Activated CD4-positive, alpha-beta T cell treated with anti-CD3 and anti-CD28 coated beads, Interleukin-2, amount 10 ng/mL, durations not matched to agents 7 days and 5 days (primary cell): ENCODE data around the gene MEGF10. TPM values are rescaled to one million over a fixed set of nuclear protein-coding genes. Genes with fewer than 3 reads are reported as not detected.

Experiments used
- CTCF ChIA-PET: fragments of 350-600 bp; sonication (Branson Sonifier 250); formaldehyde crosslinking; loops from one replicate; lab custom pipeline; 2021; ENCODE audit warnings: antibody characterized with exemption; lab: Charles Lee
- POLR2A ChIA-PET: fragments of 350-600 bp; sonication (Branson Sonifier 250); formaldehyde crosslinking; loops from one replicate; lab custom pipeline; 2021; ENCODE audit warnings: antibody characterized with exemption; lab: Charles Lee
- DNase-seq: peaks from one replicate; pipeline ENCODE4 v3.0.0-alpha.2; 2020
- H3K27ac Mint-ChIP-seq: one replicate; pipeline ENCODE4 v1.8.0; 2021; ENCODE audit warnings: mild to moderate bottlenecking, moderate library complexity, mixed read lengths
- H3K27me3 Mint-ChIP-seq: one replicate; pipeline ENCODE4 v1.8.0; 2021; ENCODE audit warnings: mixed read lengths
- H3K36me3 Mint-ChIP-seq: one replicate; pipeline ENCODE4 v1.8.0; 2021; ENCODE audit warnings: low read depth, mixed read lengths
- H3K4me1 Mint-ChIP-seq: one replicate; pipeline ENCODE4 v1.8.0; 2021; ENCODE audit warnings: mixed read lengths
- H3K4me3 Mint-ChIP-seq: one replicate; pipeline ENCODE4 v1.8.0; 2021; ENCODE audit warnings: mild to moderate bottlenecking, moderate library complexity, mixed read lengths
- H3K9me3 Mint-ChIP-seq: one replicate; pipeline ENCODE4 v1.8.0; 2021; ENCODE audit warnings: mixed read lengths
- total RNA-seq, 2 experiments: library from RNA; stranded (reverse); gene quantifications; one replicate each; pipeline ENCODE4 v1.2.3, GENCODE V29; 2021

Gene MEGF10
- total RNA-seq, 2 experiments from 2014 or later: not detected

DNA sequence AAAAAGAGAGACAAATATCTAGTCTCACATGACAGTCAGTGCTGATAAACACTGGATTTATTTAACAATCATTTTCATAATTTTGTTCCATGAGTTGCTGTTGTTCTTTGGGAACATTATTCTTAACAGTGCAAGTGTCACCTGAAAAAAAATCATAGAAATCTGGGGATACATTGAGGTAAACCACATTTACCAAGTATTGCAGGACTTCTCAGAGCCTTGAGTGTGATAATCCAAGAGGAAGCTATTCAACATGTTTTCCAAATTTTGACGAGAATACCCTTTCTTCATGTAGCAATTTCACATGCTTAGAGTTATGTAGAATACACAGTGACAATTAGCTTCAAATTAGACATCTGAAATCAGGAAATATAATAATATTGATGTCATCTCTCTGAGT lies 108.5 kb downstream of the MEGF10 start:
- Mint-ChIP-seq H3K36me3 (no peaks in the 10 kb centered on the region), H3K4me1 (no peaks in the 10 kb centered on the region), H3K9me3 (no peaks in the 10 kb centered on the region), H3K27ac (no peak overlapping the region), H3K27me3 (peaks cover 23% of the 10 kb centered on the region), H3K4me3 (no peak overlapping the region)
- no peak for DNase-seq
- POLR2A ChIA-PET: no interaction called here
- CTCF ChIA-PET: no interaction called here

DNA sequence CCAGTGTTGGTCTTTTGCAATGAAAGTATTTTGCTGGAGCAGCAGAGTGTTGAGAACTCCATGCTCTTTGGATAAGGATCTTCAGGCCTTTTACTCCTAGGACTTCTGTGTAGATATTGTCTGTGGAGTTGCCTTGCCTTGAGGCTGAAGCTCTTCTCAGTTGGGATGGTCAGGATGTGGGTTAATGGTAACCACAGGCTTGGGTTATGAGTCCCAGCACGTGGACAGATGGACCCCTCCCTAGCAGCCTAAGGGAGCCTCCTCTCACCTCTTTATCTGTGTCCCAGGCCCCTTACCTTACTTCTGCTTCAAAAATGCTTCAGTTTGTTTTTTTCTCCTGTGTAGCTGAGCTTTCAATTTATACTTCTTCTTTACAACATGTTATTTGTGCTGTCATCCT lies 109.9 kb downstream of the MEGF10 start:
- ChIA-PET CTCF (no interaction called here), POLR2A (no interaction called here)
- Mint-ChIP-seq H3K4me1 (no peaks in the 10 kb centered on the region), H3K4me3 (no peak overlapping the region), H3K9me3 (no peaks in the 10 kb centered on the region), H3K27ac (no peak overlapping the region), H3K27me3 (peaks cover 25% of the 10 kb centered on the region), H3K36me3 (no peaks in the 10 kb centered on the region)
- DNase-seq: no peak

DNA sequence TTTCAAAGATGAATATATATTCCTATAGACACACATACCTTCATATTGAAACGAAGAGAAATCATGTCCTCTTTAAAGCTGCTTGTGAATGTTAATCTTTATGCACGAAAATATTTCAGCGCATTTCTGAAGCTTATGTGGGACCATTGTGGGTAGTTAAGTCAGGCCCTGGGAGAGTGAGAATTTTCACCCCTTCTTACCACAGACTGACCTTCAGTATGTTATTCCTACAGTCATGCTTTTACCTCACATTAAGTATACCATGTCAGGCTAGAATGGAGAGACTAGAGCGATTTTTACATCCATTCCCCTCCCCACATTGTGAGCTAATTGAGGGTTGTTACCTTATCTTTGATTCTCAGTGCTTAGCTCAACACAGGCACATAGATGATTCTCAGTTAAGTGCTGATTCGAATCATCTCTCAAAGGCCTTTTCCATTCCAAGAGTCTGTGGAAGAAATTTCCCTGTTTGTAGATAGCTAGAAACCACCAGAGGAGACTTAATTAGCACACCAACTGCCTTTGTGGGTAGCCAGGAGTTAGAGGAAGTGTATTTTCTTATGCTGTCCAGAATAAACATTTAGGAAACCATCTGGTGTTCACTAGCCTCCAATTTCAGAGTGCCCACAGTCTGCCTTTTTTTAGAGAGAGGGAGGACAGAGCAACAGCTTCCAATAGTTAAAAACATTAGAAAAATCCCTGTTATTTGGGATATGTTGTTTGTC lies 110.5 kb downstream of the MEGF10 start:
- ChIA-PET POLR2A (no interaction called here), CTCF (no interaction called here)
- Mint-ChIP-seq H3K27me3 (peaks cover 29% of the 10 kb centered on the region), H3K4me3 (no peak overlapping the region), H3K9me3 (no peaks in the 10 kb centered on the region), H3K27ac (no peak overlapping the region), H3K4me1 (no peaks in the 10 kb centered on the region), H3K36me3 (no peaks in the 10 kb centered on the region)
- no peak for DNase-seq

DNA sequence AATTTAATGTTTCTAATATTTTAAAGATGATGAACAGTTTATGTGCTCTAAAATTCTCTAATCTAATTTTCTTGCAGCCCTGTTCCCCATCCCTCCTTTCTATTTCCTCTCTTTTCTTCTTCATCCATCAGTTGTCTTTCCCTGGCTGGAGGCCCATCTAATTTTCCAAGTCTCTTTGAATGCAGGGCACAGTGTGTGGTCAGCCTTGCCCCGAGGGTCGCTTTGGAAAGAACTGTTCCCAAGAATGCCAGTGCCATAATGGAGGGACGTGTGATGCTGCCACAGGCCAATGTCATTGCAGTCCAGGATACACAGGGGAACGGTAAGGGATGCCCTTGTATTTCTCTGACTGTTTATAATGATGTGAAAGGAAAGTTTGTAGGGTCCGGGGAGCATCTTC lies 111.8 kb downstream of the MEGF10 start:
- no peaks in the 10 kb centered on the region for H3K9me3 Mint-ChIP-seq
- H3K27ac Mint-ChIP-seq: no peak overlapping the region
- peaks cover 28% of the 10 kb centered on the region for H3K27me3 Mint-ChIP-seq
- DNase-seq: no peak
- POLR2A ChIA-PET: no interaction called here
- no peaks in the 10 kb centered on the region for H3K36me3 Mint-ChIP-seq
- H3K4me1 Mint-ChIP-seq: no peaks in the 10 kb centered on the region
- CTCF ChIA-PET: no interaction called here
- no peak overlapping the region for H3K4me3 Mint-ChIP-seq

DNA sequence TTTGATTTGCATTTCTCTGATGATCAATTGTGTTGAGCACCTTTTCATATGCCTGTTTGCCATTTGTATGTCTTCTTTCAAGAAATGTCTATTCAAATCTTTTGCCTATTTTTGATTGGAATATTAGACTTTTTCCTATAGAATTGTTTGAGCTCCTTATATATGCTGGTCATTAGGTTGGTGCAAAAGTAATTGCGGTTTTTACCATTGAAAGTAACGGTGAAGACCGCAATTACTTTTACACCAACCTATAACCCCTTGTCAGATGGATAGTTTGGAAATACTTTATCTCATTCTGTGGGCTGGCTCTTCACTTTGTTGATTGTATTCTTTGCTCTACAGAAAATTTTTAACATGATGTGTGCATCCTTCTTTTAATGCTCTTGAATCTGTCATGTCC lies 113.6 kb downstream of the MEGF10 start:
- no peak overlapping the region for H3K27ac Mint-ChIP-seq
- H3K9me3 Mint-ChIP-seq: no peaks in the 10 kb centered on the region
- CTCF ChIA-PET: no interaction called here
- H3K36me3 Mint-ChIP-seq: no peaks in the 10 kb centered on the region
- DNase-seq: no peak
- H3K27me3 Mint-ChIP-seq: peaks cover 24% of the 10 kb centered on the region
- no peaks in the 10 kb centered on the region for H3K4me1 Mint-ChIP-seq
- no peak overlapping the region for H3K4me3 Mint-ChIP-seq
- POLR2A ChIA-PET: no interaction called here

DNA sequence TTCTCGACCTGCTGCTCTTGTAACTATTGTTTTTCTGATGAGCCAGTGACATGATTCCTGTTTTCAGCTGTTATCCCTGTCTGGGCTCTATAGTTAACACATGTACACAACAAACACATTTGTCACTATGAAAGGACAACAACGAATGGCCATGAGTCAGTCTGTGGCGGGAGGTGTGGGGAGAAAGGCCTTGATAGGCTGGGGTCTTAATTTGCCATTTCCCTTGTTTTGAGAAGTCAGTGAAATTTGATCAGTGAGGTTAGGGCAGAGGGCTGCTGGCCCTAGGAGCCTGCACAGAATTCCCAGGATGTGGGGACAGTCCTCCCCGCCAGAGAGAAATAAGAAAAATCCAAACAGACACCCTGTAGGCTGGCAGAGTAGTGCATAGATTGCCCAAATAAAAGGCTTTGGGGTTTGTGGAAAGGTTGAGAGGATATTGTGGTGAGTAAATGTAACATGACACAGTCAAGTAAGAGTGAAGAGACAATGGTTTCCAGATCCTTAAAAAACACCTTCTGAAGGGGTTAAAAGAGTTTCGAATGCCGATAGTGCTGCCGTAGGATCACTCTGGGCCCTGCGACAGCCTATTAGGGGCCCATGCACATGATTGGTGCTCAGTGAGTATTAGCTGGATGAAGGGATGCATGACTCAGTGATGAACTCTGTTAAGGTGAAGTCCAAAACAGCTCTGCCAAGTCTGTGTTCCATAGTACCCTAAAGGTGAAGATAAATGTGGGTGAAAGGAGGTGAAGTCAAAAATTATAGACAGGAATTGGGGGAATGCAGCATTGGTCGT lies 115.9 kb downstream of the MEGF10 start:
- ChIA-PET POLR2A (no interaction called here), CTCF (no interaction called here)
- no peak for DNase-seq
- H3K36me3 Mint-ChIP-seq: no peaks in the 10 kb centered on the region
- H3K27me3 Mint-ChIP-seq: peaks cover 18% of the 10 kb centered on the region
- H3K4me1 Mint-ChIP-seq: peaks cover 16% of the 10 kb centered on the region
- H3K4me3 Mint-ChIP-seq: no peak overlapping the region
- H3K27ac Mint-ChIP-seq: no peak overlapping the region
- H3K9me3 Mint-ChIP-seq: no peaks in the 10 kb centered on the region

DNA sequence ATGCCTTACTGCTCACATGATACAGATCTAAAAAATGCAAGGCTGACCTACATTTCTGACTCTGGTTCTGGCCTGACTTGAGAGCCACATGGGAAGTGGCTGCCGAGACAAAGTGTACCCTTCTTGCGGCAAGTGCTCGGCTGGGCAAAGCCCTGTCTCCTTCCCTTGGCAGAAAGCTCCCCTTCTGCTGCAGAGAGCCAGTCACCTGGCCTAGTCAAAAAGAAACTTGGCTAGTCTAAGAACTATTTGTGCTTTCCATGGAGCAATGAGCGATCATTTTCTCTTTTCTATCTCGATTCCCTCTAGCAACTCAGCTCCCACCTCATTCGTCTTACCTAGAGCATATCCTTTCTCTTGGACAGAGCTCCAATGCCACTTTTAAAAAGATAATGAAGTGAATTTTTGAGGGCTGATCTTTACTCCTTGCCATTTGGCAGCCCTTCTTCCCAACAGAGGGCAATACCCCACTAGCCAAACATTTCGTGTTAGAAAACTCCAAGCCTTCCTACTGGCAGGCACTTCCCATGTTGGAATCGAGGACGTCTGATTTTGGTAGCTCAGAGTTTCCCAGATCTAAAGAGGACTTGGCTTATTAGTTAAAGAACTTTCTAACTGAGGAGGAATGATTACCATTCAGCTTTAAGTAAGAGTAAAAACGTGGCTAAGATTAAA lies 118.8 kb downstream of the MEGF10 start:
- Mint-ChIP-seq H3K9me3 (no peaks in the 10 kb centered on the region), H3K36me3 (no peaks in the 10 kb centered on the region), H3K4me1 (peaks cover 20% of the 10 kb centered on the region), H3K27me3 (peaks cover 18% of the 10 kb centered on the region), H3K27ac (no peak overlapping the region), H3K4me3 (no peak overlapping the region)
- DNase-seq: no peak
- POLR2A ChIA-PET: no interaction called here
- CTCF ChIA-PET: interaction anchor here (0.6 kb wide), 1 partner anchor 750 kb away, joined by 4 read pairs; no protein-coding TSS in a partner anchor

DNA sequence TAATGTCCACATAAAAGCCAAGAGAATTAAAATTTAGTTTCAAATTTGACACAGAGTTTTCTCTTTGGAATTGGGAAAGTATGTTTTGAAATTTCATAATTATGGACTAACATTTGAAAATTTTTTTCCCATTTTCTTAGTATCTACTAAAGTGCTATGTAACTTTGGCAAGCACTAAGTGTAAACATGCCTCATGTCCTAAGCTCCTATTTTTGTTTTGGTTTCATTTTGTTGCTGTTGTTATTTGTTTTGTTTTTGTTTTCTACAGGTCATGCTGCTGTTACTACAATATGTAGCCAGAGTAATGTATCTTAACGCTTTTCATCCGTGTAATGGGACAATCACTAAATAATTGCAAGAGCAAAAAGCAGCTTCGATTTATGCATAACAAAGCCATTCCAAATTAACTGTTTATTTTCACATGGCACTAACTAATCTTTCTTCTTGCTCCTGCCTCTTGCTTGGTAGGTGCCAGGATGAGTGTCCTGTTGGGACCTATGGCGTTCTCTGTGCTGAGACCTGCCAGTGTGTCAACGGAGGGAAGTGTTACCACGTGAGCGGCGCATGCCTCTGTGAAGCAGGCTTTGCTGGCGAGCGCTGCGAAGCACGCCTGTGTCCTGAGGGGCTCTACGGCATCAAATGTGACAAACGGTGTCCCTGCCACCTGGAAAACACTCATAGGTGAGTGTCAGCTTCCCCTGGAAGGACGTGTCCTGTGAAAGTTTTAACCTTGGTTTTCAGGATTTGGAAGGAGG lies 119.5 kb downstream of the MEGF10 start:
- H3K36me3 Mint-ChIP-seq: no peaks in the 10 kb centered on the region
- ChIA-PET CTCF (interaction anchor here (0.6 kb wide), 1 partner anchor 750 kb away, joined by 4 read pairs; no protein-coding TSS in a partner anchor), POLR2A (no interaction called here)
- H3K27ac Mint-ChIP-seq: no peak overlapping the region
- DNase-seq: no peak
- peaks cover 17% of the 10 kb centered on the region for H3K27me3 Mint-ChIP-seq
- no peaks in the 10 kb centered on the region for H3K9me3 Mint-ChIP-seq
- H3K4me3 Mint-ChIP-seq: no peak overlapping the region
- peaks cover 20% of the 10 kb centered on the region for H3K4me1 Mint-ChIP-seq

DNA sequence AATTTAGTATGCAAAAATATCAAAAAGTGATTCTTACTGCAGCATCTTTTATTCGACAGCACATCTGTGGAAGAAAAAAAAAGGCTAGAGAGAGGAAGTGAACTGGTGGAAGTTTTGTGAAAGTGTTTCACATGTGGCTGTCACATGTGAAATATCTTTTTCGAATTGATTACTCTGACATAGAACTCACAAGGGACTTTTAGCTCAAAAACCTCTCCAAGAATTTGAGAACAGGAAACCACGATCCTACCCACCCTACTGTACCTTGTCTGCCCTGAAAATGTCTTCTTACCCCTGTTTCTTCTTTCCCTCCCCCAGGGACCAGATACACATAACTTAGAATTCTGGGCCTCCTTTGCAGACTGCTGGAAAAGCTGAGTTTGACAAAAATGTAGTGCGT lies 120.4 kb downstream of the MEGF10 start:
- Mint-ChIP-seq H3K4me1 (peaks cover 20% of the 10 kb centered on the region), H3K27ac (no peak overlapping the region), H3K4me3 (no peak overlapping the region), H3K36me3 (no peaks in the 10 kb centered on the region), H3K27me3 (peaks cover 14% of the 10 kb centered on the region), H3K9me3 (no peaks in the 10 kb centered on the region)
- POLR2A ChIA-PET: interaction anchor here (0.7 kb wide), 1 partner anchor 22 kb away, joined by 16 read pairs; no protein-coding TSS in a partner anchor
- CTCF ChIA-PET: no interaction called here
- no peak for DNase-seq

DNA sequence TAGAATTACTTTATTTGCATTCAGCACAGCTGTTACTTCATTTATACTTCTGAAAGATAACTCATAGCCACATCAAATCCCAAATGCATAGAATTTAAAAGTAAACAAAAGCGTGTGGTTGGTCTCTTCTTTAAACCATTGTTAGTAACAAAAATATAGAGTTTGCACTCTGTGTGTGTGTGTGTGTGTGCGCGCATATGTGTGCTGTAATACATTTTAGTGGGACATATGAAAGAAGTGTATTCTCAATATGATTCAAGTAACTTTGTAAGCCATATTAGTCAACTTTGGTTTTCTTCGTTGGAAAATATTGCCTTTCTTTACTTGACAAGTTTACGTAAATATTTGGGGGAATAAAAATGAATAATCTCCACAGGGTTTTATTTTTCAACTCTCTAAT lies 120.8 kb downstream of the MEGF10 start:
- no peaks in the 10 kb centered on the region for H3K36me3 Mint-ChIP-seq
- H3K4me1 Mint-ChIP-seq: peaks cover 20% of the 10 kb centered on the region
- DNase-seq: no peak
- peaks cover 10% of the 10 kb centered on the region for H3K27me3 Mint-ChIP-seq
- POLR2A ChIA-PET: interaction anchor here (0.7 kb wide), 1 partner anchor 23 kb away, joined by 16 read pairs; no protein-coding TSS in a partner anchor
- CTCF ChIA-PET: no interaction called here
- no peak overlapping the region for H3K27ac Mint-ChIP-seq
- no peaks in the 10 kb centered on the region for H3K9me3 Mint-ChIP-seq
- no peak overlapping the region for H3K4me3 Mint-ChIP-seq

DNA sequence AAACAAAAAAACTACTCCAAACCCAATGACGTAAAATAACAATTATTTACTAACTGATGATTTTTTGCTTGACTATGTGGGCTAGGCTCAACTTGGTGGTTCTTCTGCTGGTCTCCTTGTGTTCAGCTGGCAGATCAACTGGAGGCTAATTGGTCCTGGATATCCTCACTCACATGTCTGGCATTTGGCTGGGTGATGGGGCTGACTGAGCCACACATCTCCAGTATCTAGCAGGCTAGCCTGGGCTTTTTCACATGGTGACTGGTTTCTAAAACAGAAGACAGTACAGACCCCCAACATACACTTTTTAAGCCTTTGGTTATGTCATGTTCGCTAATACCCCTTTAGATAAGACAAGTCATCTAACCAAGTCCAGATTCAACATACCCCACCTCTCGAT lies 122.1 kb downstream of the MEGF10 start:
- ChIA-PET CTCF (interaction anchor here (0.5 kb wide), 1 partner anchor 802 kb away, joined by 3 read pairs; no protein-coding TSS in a partner anchor), POLR2A (no interaction called here)
- peaks cover 10% of the 10 kb centered on the region for H3K27me3 Mint-ChIP-seq
- DNase-seq: no peak
- H3K4me3 Mint-ChIP-seq: no peak overlapping the region
- H3K9me3 Mint-ChIP-seq: no peaks in the 10 kb centered on the region
- H3K27ac Mint-ChIP-seq: no peak overlapping the region
- H3K4me1 Mint-ChIP-seq: peaks cover 20% of the 10 kb centered on the region
- H3K36me3 Mint-ChIP-seq: no peaks in the 10 kb centered on the region

DNA sequence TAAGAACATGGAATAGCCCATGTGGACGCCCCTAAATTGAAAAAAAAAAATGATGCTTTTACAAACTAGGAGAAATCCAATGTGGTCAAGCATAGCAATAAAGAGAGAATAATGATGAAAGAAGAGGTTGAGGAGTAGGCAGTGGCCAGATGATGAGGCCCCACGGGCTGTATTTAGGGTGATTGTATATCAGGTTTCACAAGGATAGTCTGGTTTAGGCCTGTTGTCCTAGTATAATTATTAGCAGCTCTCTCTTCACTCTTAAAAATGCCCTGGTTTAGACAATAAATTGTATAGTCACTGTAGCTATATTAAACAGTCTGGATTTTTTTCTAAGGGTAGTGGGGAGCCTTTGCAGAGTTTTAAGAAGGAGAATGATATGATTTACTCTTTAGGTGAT lies 124.4 kb downstream of the MEGF10 start:
- ChIA-PET CTCF (no interaction called here), POLR2A (no interaction called here)
- Mint-ChIP-seq H3K27me3 (peaks cover 8% of the 10 kb centered on the region), H3K4me3 (no peak overlapping the region), H3K9me3 (no peaks in the 10 kb centered on the region), H3K27ac (no peak overlapping the region), H3K4me1 (peaks cover 18% of the 10 kb centered on the region), H3K36me3 (no peaks in the 10 kb centered on the region)
- no peak for DNase-seq
